H9 (cell line): ENCODE data around the gene ASPN. TPM values are rescaled to one million over a fixed set of nuclear protein-coding genes. Genes with fewer than 3 reads are reported as not detected.

ENCODE experiments used
- DNase-seq: peaks from one replicate; pipeline ENCODE4 v3.0.0-alpha.2; 2017
- H2AFZ ChIP-seq: one replicate; pipeline ENCODE4 v1.6.1; 2013; ENCODE audit warnings: mild to moderate bottlenecking, low read length, control low read depth, moderate library complexity
- H2AK5ac ChIP-seq: 2 replicates; pipeline ENCODE4 v1.6.1; 2013; ENCODE audit warnings: low read length, control low read depth, mixed read lengths; ENCODE audit not compliant: insufficient read length
- H2BK120ac ChIP-seq: one replicate; pipeline ENCODE4 v1.6.1; 2013; ENCODE audit warnings: low read depth, mild to moderate bottlenecking, low read length, control low read depth, inconsistent platforms; ENCODE audit not compliant: poor library complexity, severe bottlenecking
- H2BK12ac ChIP-seq: 2 replicates; pipeline ENCODE4 v1.6.1; 2013; ENCODE audit warnings: low read length, control low read depth, mixed read lengths, low read depth; ENCODE audit not compliant: insufficient read length
- H2BK15ac ChIP-seq: 2 replicates; pipeline ENCODE4 v1.6.1; 2013; ENCODE audit warnings: low read depth, low read length, control low read depth
- H2BK20ac ChIP-seq: one replicate; pipeline ENCODE4 v1.6.1; 2013; ENCODE audit warnings: low read depth, mild to moderate bottlenecking, low read length, control low read depth, inconsistent platforms; ENCODE audit not compliant: poor library complexity, severe bottlenecking
- H2BK5ac ChIP-seq: 2 replicates; pipeline ENCODE4 v1.6.1; 2013; ENCODE audit warnings: low read length, control low read depth, mixed read lengths; ENCODE audit not compliant: insufficient read length
- H3K14ac ChIP-seq: 2 replicates; pipeline ENCODE4 v1.6.1; 2013; ENCODE audit warnings: low read length, control low read depth; ENCODE audit not compliant: insufficient read depth
- H3K18ac ChIP-seq: 2 replicates; pipeline ENCODE4 v1.6.1; 2013; ENCODE audit warnings: low read depth, mild to moderate bottlenecking, mixed read lengths, low read length, control low read depth; ENCODE audit not compliant: insufficient read length
- H3K23ac ChIP-seq: 2 replicates; pipeline ENCODE4 v1.6.1; 2013; ENCODE audit warnings: low read length, control low read depth, mixed read lengths, low read depth; ENCODE audit not compliant: insufficient read length
- H3K23me2 ChIP-seq: 2 replicates; pipeline ENCODE4 v1.6.1; 2013; ENCODE audit warnings: low read depth, mild to moderate bottlenecking, mixed read lengths, low read length, control low read depth; ENCODE audit not compliant: insufficient read length, poor library complexity, severe bottlenecking
- H3K27ac ChIP-seq: 2 replicates; pipeline ENCODE4 v1.5.1; 2013; ENCODE audit warnings: low read length, control low read depth, mixed read lengths, low read depth; ENCODE audit not compliant: insufficient read length
- H3K27me3 ChIP-seq: 2 replicates; pipeline ENCODE4 v1.6.1; 2013; ENCODE audit warnings: low read length, control low read depth, inconsistent platforms; ENCODE audit not compliant: insufficient read depth
- H3K4ac ChIP-seq: 2 replicates; pipeline ENCODE4 v1.6.1; 2013; ENCODE audit warnings: low read depth, mild to moderate bottlenecking, control low read depth, inconsistent platforms, low read length, moderate library complexity
- H3K4me1 ChIP-seq: 2 replicates; pipeline ENCODE4 v1.6.1; 2013; ENCODE audit warnings: low read length, control low read depth, inconsistent platforms; ENCODE audit not compliant: insufficient read depth
- H3K4me2 ChIP-seq: 2 replicates; pipeline ENCODE4 v1.6.1; 2013; ENCODE audit warnings: low read length, control low read depth, mixed read lengths; ENCODE audit not compliant: insufficient read length, insufficient read depth
- H3K56ac ChIP-seq: 2 replicates; pipeline ENCODE4 v1.6.1; 2013; ENCODE audit warnings: low read depth, mild to moderate bottlenecking, mixed read lengths, low read length, control low read depth; ENCODE audit not compliant: insufficient read length
- H3K79me1 ChIP-seq: 2 replicates; pipeline ENCODE4 v1.6.1; 2013; ENCODE audit warnings: low read depth, mild to moderate bottlenecking, moderate library complexity, low read length, control low read depth, inconsistent platforms; ENCODE audit not compliant: insufficient read depth, poor library complexity, severe bottlenecking
- H3K79me2 ChIP-seq: 2 replicates; pipeline ENCODE4 v1.6.1; 2013; ENCODE audit warnings: low read length, control low read depth, inconsistent platforms; ENCODE audit not compliant: insufficient read depth
- H3K9ac ChIP-seq: 2 replicates; pipeline ENCODE4 v1.6.1; 2013; ENCODE audit warnings: low read length, control low read depth, mixed read lengths; ENCODE audit not compliant: insufficient read length; ENCODE audit errors: extremely low read depth
- H3K9me3 ChIP-seq: one replicate; pipeline ENCODE4 v1.6.1; 2013; ENCODE audit warnings: low read depth, low read length, inconsistent platforms; ENCODE audit not compliant: control insufficient read depth
- H3T11ph ChIP-seq: one replicate; pipeline ENCODE4 v1.6.1; 2013; ENCODE audit warnings: mild to moderate bottlenecking, low read length, control low read depth, inconsistent platforms
- H4K20me1 ChIP-seq: one replicate; pipeline ENCODE4 v1.6.1; 2013; ENCODE audit not compliant: control insufficient read depth, insufficient read length, insufficient read depth
- H4K5ac ChIP-seq: 2 replicates; pipeline ENCODE4 v1.6.1; 2013; ENCODE audit warnings: low read depth, mild to moderate bottlenecking, mixed read lengths, low read length, control low read depth; ENCODE audit not compliant: insufficient read length
- H4K8ac ChIP-seq: replicated peaks from 2 replicates; pipeline ENCODE4 v1.6.1; 2013; ENCODE audit warnings: low read length, control low read depth, mixed read lengths, low read depth; ENCODE audit not compliant: insufficient read length
- H4K91ac ChIP-seq: 2 replicates; pipeline ENCODE4 v1.6.1; 2013; ENCODE audit warnings: low read depth, mild to moderate bottlenecking, moderate library complexity, mixed read lengths, low read length, control low read depth; ENCODE audit not compliant: insufficient read length
- H3K27ac Mint-ChIP-seq, 3 experiments: 2 replicates in 2 of 3; 3 replicates in 1 of 3; pipeline ENCODE4 v1.8.0; 2020 to 2021; ENCODE audit warnings: mixed read lengths in 3 of 3, mild to moderate bottlenecking in 1 of 3, moderate library complexity in 1 of 3
- H3K27me3 Mint-ChIP-seq: 2 replicates; pipeline ENCODE4 v1.8.0; 2021; ENCODE audit warnings: low read depth, mild to moderate bottlenecking, moderate library complexity, mixed read lengths
- H3K36me3 Mint-ChIP-seq, 3 experiments: 2 replicates in 2 of 3; 3 replicates in 1 of 3; pipeline ENCODE4 v1.8.0; 2020 to 2021; ENCODE audit warnings: low read depth in 3 of 3, mixed read lengths in 3 of 3; ENCODE audit not compliant: insufficient read depth in 1 of 3
- H3K4me1 Mint-ChIP-seq, 2 experiments: 2 replicates each; pipeline ENCODE4 v1.8.0; 2020; ENCODE audit warnings: mixed read lengths in 2 of 2
- H3K4me3 Mint-ChIP-seq, 2 experiments: 2 replicates in 1 of 2; 3 replicates in 1 of 2; pipeline ENCODE4 v1.8.0; 2020 to 2021; ENCODE audit warnings: mild to moderate bottlenecking in 2 of 2, mixed read lengths in 2 of 2, moderate library complexity in 1 of 2
- H3K9me3 Mint-ChIP-seq, 2 experiments: 2 replicates in 1 of 2; 3 replicates in 1 of 2; pipeline ENCODE4 v1.8.0; 2020; ENCODE audit warnings: mild to moderate bottlenecking in 2 of 2, mixed read lengths in 2 of 2, moderate library complexity in 1 of 2
- CTCF ChIP-seq: fragments of 200-600 bp; sonication (generic); conservative IDR thresholded peaks from 3 replicates; pipeline ENCODE4 v1.8.0; 2021; ENCODE audit warnings: antibody characterized with exemption, mild to moderate bottlenecking
- WGBS: extraction: QIAGEN DNeasy Blood & Tissue Kit; methylation state at CpG from one replicate; pipeline ENCODE4 v1.1.7; 2013; ENCODE audit warnings: missing lambda C conversion rate, low lambda C conversion rate, mixed read lengths; ENCODE audit not compliant: insufficient read length; ENCODE audit errors: extremely low coverage; 5-methylcytosine and 5-hydroxymethylcytosine counted together
- total RNA-seq: library from RNA; stranded (reverse); gene quantifications from 2 replicates; pipeline ENCODE4 v1.2.1, GENCODE V29; 2021

The ASPN gene
- total RNA-seq, 1 experiment from 2014 or later, result not detected

DNA sequence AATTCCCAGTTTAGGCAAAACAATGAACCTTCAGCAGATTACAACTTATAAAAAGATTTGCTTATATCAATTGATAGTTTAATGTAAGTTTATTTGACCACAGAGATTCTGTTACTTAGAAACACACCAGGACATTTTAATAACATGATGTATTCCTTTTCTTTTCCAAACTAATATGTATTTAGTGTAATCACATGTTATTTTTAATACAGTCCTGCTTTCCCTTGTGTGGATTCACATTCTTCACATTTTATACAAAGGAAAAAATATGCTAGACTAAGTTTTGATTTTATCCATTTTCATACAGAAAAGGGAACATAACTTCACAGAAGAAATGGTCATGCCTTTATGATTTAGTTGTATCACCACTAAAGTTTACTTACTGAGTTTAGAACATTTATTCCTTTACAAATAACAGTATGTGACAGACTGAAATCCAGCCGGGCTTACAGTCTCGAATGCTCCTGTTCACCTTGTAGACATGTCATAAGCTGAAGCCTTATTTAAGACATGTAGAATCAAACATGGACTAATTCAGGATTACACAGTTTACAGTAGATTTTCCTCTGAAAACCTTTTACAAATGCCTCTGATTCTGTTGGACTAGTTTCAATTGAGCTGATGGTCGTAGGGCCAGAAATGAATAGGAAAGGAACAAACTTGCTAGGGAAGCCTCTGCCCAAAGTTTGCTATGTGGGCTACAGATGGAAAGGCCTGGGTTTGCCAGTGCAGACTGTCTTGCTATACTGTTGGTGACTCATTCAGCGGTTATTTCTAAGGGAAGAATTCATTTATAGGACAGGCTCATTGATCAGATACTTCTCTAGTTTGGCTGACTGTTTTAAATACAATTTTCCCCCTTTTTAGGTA is 6.6 kb upstream of the ASPN start:
- Mint-ChIP-seq H3K27me3 (no peaks in the 10 kb centered on the region), H3K27ac (no peak overlapping the region), H3K36me3 (no peaks in the 10 kb centered on the region), H3K4me1 (no peaks in the 10 kb centered on the region; a peak in 1 of 4 replicates), H3K9me3 (no peaks in the 10 kb centered on the region), H3K4me3 (no peak overlapping the region)
- Histone ChIP-seq H3K23me2 (no peaks in the 10 kb centered on the region), H3K79me2 (no peaks in the 10 kb centered on the region), H3K23ac (no peak overlapping the region), H3K4ac (no peak overlapping the region), H3K27ac (no peak overlapping the region), H3K56ac (no peak overlapping the region), H3K4me2 (no peak overlapping the region), H3K27me3 (no peaks in the 10 kb centered on the region), H4K5ac (no peak overlapping the region), H2BK5ac (no peak overlapping the region), H3K79me1 (no peaks in the 10 kb centered on the region), H3K14ac (no peak overlapping the region), H2AK5ac (no peak overlapping the region), H4K20me1 (no peaks in the 10 kb centered on the region), H2BK20ac (no peak overlapping the region), H2BK12ac (no peak overlapping the region), H3K9ac (no peak overlapping the region), H2BK120ac (no peak overlapping the region), H4K8ac (no peak overlapping the region), H2BK15ac (no peak overlapping the region), H3K4me1 (no peaks in the 10 kb centered on the region; the same call in 1 of the 2 replicates), H3K9me3 (no peaks in the 10 kb centered on the region), H4K91ac (no peak overlapping the region), H3T11ph (no peak overlapping the region), H3K18ac (no peak overlapping the region), H2AFZ (no peak overlapping the region)
- no peak for DNase-seq
- TF ChIP-seq CTCF, result no peak
- no CpG with 5 or more reads among the region's 4 CpGs for WGBS
